Panc1 (cell line): ENCODE measurements around the gene GBF1. TPM values are rescaled to one million over a fixed set of nuclear protein-coding genes. Genes with fewer than 3 reads are reported as not detected.

Experiments
- ATAC-seq: fragments of 200-7000 bp; cut with Tn5 transposase; 2 replicates; pipeline ENCODE4 v1.9.1; 2020; ENCODE audit warnings: mild to moderate bottlenecking, moderate library complexity
- BruUV-seq: library from RNA; stranded (reverse); fragments of 400-500 nt; replicated peaks from 2 replicates; lab custom pipeline; 2021; lab: Mats Ljungman, UMichigan
- CTCF ChIA-PET: fragments of 300-600 bp; sonication (Branson Sonifier 250); formaldehyde crosslinking; loops from one replicate; lab custom pipeline; 2022; ENCODE audit warnings: antibody characterized with exemption; lab: Charles Lee
- POLR2A ChIA-PET: fragments of 300-600 bp; sonication (Branson Sonifier 250); formaldehyde crosslinking; loops from one replicate; lab custom pipeline; 2022; ENCODE audit warnings: antibody characterized with exemption; lab: Charles Lee
- DNase-seq: peaks from one replicate; pipeline ENCODE4 v3.0.0-alpha.2; 2010; ENCODE audit warnings: low read depth, low spot score
- H3K27ac ChIP-seq: 2 replicates; pipeline ENCODE4 v1.5.1; 2011; ENCODE audit warnings: mild to moderate bottlenecking, low read length, inconsistent platforms
- H3K27me3 ChIP-seq: fragments of 200-500 bp; sonication (Bioruptor generic); 2 replicates; pipeline ENCODE4 v1.6.0; 2014; ENCODE audit warnings: low read length, inconsistent platforms; ENCODE audit not compliant: control insufficient read depth, insufficient read depth
- H3K36me3 ChIP-seq: fragments of 200-500 bp; sonication (Bioruptor generic); 2 replicates; pipeline ENCODE4 v1.5.1; 2014; ENCODE audit warnings: inconsistent platforms, mild to moderate bottlenecking, low read length, moderate library complexity; ENCODE audit not compliant: control insufficient read depth, insufficient read depth
- H3K4me1 ChIP-seq: 2 replicates; pipeline ENCODE4 v1.5.1; 2011; ENCODE audit warnings: inconsistent platforms, mild to moderate bottlenecking, low read length, moderate library complexity; ENCODE audit not compliant: control insufficient read depth, insufficient read depth
- H3K4me3 ChIP-seq, 2 experiments: 2 replicates each; pipeline ENCODE4 v1.5.1; 2011 to 2012; ENCODE audit warnings: low read depth in 2 of 2, low read length in 2 of 2, mild to moderate bottlenecking in 2 of 2, inconsistent platforms in 1 of 2, moderate library complexity in 1 of 2
- H3K9me3 ChIP-seq: fragments of 200-500 bp; sonication (Bioruptor generic); 2 replicates; pipeline ENCODE4 v1.5.1; 2014; ENCODE audit warnings: low read depth, mild to moderate bottlenecking, inconsistent platforms, low read length, moderate library complexity; ENCODE audit not compliant: control insufficient read depth, insufficient read depth
- POLR2AphosphoS5 ChIP-seq: IDR thresholded peaks from 2 replicates; pipeline ENCODE4 v1.6.1; 2012; ENCODE audit warnings: mild to moderate bottlenecking, low read depth, low read length, moderate library complexity
- SIN3A ChIP-seq: IDR thresholded peaks from 2 replicates; pipeline ENCODE4 v1.6.1; 2012; ENCODE audit warnings: low read depth, mild to moderate bottlenecking, low read length, moderate library complexity, borderline replicate concordance; ENCODE audit not compliant: insufficient read depth
- TCF7L2 ChIP-seq: IDR thresholded peaks from 2 replicates; pipeline ENCODE4 v1.6.1; 2011; ENCODE audit warnings: mild to moderate bottlenecking, low read depth, low read length, inconsistent platforms
- in situ Hi-C: cut with HindIII; loops from 2 replicates; pipeline ENCODE4 v1.10.0; 2016; ENCODE audit warnings: low sequenced_read_pairs, low pct_unique_long_range_greater_than_20kb
- intact Hi-C: fragments of 100-400 bp; cut with micrococcal nuclease; formaldehyde crosslinking; loops from one replicate; pipeline ENCODE4 v1.10.0; 2022; ENCODE audit not compliant: unreplicated experiment
- total RNA-seq: library from RNA; stranded (reverse); gene quantifications from one replicate; pipeline ENCODE4 v1.2.1, GENCODE V29; 2021; ENCODE audit not compliant: unreplicated experiment
- TF ChIP-seq, protein P1 (sequence below), 2 experiments: IDR thresholded peaks; 2 replicates each; pipeline ENCODE4 v1.6.1; 2011 to 2012; ENCODE audit warnings: low read depth in 2 of 2, control low read depth in 1 of 2, low read length in 1 of 2, mild to moderate bottlenecking in 1 of 2, moderate library complexity in 1 of 2; ENCODE audit not compliant: insufficient read depth in 1 of 2
- TF ChIP-seq, protein P2 (sequence below): fragments of 450-650 bp; IDR thresholded peaks from 2 replicates; pipeline ENCODE4 v1.5.1; 2017; ENCODE audit warnings: mild to moderate bottlenecking

The GBF1 gene
- total RNA-seq, 1 experiment from 2014 or later: 65.0 TPM

DNA sequence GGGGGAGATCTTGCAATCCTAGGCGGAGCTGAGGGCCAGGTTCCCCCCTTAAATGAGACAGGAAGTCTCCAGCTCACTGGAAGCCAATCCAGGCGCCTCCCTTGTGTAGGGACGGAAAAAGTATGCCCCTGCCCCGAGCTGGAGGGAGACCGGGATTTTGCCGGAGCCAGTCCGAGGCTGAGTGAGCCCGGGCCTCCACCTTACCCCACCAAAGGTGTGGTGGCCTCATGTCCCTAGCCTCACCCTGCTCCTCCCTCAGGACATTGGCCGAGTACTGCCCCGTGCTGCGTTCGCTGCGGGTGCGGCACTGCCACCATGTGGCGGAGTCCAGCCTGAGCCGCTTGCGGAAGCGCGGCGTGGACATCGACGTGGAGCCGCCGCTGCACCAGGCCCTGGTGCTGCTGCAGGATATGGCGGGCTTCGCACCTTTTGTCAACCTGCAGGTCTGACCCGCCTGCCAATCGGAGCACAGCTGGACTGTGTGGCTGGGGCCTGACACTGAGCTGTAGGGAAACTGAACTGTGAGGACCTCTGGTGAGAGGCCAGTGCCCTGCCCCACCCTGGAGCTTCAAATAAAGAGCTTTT is 177.3 kb downstream of the GBF1 start:
- POLR2A ChIA-PET: interaction anchor here (0.6 kb wide), 3 partner anchors 12 to 82 kb away, joined by 3 to 10 read pairs (median 3); no protein-coding TSS in a partner anchor

DNA sequence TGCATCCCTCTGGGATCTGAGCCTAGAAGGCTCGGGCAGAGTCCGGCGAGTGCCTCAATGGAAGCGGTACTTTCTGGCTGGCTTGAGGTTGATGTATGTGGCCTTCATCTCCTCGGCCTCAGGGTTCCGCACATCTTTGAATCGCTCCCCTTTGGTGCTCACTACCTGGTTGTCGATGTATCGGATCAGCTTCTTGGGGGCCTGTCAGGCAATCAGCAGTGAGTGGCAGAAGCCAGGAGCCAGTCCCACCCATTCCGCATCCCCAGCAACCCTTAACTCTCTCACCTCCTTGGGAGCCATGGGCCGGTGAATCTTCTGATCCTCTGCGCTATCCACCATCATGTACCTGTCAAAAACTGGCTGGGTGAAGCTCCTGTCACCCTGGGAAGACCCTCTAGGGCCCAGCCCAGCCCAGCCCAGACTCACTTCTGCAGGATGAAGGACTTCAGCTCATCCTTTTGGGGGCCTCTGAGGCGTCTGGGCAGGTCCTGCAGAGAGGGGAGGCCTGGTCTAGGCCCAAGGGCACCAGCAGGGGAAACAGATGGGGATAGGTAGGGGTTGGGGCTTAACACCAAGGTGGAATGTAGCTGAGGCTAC is 178.1 kb downstream of the GBF1 start:
- in situ Hi-C loops: no loop called here
- no TSS peak for BruUV-seq
- ChIA-PET POLR2A (interaction anchor here (0.6 kb wide), 1 partner anchor 100 kb away, joined by 9 read pairs; no protein-coding TSS in a partner anchor), CTCF (interaction anchor here (0.8 to 2.2 kb wide), 7 partner anchors 9 to 255 kb away, joined by 3 to 16 read pairs (median 6); partner anchors contain the start of gene CUEDC2)
- Histone ChIP-seq H3K4me3 (no peak overlapping the region), H3K9me3 (no peaks in the 10 kb centered on the region), H3K4me1 (peaks cover 11% of the 10 kb centered on the region), H3K27me3 (no peaks in the 10 kb centered on the region), H3K27ac (no peak overlapping the region; the same call in 1 of the 2 replicates), H3K36me3 (peaks cover 9% of the 10 kb centered on the region; the same call in 1 of the 2 replicates)
- no peak for DNase-seq
- TF ChIP-seq POLR2AphosphoS5 (no peak), TCF7L2 (no peak), SIN3A (no peak)
- TF ChIP-seq, protein P1, sequence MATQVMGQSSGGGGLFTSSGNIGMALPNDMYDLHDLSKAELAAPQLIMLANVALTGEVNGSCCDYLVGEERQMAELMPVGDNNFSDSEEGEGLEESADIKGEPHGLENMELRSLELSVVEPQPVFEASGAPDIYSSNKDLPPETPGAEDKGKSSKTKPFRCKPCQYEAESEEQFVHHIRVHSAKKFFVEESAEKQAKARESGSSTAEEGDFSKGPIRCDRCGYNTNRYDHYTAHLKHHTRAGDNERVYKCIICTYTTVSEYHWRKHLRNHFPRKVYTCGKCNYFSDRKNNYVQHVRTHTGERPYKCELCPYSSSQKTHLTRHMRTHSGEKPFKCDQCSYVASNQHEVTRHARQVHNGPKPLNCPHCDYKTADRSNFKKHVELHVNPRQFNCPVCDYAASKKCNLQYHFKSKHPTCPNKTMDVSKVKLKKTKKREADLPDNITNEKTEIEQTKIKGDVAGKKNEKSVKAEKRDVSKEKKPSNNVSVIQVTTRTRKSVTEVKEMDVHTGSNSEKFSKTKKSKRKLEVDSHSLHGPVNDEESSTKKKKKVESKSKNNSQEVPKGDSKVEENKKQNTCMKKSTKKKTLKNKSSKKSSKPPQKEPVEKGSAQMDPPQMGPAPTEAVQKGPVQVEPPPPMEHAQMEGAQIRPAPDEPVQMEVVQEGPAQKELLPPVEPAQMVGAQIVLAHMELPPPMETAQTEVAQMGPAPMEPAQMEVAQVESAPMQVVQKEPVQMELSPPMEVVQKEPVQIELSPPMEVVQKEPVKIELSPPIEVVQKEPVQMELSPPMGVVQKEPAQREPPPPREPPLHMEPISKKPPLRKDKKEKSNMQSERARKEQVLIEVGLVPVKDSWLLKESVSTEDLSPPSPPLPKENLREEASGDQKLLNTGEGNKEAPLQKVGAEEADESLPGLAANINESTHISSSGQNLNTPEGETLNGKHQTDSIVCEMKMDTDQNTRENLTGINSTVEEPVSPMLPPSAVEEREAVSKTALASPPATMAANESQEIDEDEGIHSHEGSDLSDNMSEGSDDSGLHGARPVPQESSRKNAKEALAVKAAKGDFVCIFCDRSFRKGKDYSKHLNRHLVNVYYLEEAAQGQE (IDR thresholded peaks at IDR 0.05; ENCODE audit: insufficient read depth in 1 of 2, low read depth in 2 of 2, low read length in 1 of 2): no peak
- TF ChIP-seq, protein P2, sequence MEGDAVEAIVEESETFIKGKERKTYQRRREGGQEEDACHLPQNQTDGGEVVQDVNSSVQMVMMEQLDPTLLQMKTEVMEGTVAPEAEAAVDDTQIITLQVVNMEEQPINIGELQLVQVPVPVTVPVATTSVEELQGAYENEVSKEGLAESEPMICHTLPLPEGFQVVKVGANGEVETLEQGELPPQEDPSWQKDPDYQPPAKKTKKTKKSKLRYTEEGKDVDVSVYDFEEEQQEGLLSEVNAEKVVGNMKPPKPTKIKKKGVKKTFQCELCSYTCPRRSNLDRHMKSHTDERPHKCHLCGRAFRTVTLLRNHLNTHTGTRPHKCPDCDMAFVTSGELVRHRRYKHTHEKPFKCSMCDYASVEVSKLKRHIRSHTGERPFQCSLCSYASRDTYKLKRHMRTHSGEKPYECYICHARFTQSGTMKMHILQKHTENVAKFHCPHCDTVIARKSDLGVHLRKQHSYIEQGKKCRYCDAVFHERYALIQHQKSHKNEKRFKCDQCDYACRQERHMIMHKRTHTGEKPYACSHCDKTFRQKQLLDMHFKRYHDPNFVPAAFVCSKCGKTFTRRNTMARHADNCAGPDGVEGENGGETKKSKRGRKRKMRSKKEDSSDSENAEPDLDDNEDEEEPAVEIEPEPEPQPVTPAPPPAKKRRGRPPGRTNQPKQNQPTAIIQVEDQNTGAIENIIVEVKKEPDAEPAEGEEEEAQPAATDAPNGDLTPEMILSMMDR: no peak
- intact Hi-C loops: no loop called here
- ATAC-seq: no peak

More for the DNA sequence above, 177.3 kb downstream of the GBF1 start:
- no TSS peak for BruUV-seq
- peaks cover 9% of the 10 kb centered on the region; the same call in 1 of the 2 replicates for H3K36me3 ChIP-seq
- peak; percentile 55 for DNase-seq
- H3K4me3 ChIP-seq: peak overlapping the region; percentile 91 to 94
- ATAC-seq: peak; percentile 74
- in situ Hi-C loops (no loop called here), intact Hi-C loops (no loop called here)
- H3K4me1 ChIP-seq: peaks cover 11% of the 10 kb centered on the region
- H3K9me3 ChIP-seq: no peaks in the 10 kb centered on the region
- CTCF ChIA-PET: interaction anchor here (0.8 to 2.2 kb wide), 7 partner anchors 10 to 254 kb away, joined by 3 to 16 read pairs (median 6); partner anchors contain the start of gene CUEDC2
- no peaks in the 10 kb centered on the region for H3K27me3 ChIP-seq
- peak overlapping the region; percentile 98 for H3K27ac ChIP-seq
- TF ChIP-seq SIN3A: no peak
- TF ChIP-seq, protein P1 (IDR thresholded peaks at IDR 0.05; ENCODE audit: insufficient read depth in 1 of 2, low read depth in 2 of 2, low read length in 1 of 2): peak in 1 of 2 experiments; percentile 81; a peak in 2 of 4 replicates
- peak; percentile 56; the same call in 1 of the 2 replicates for TF ChIP-seq POLR2AphosphoS5
- no peak for TF ChIP-seq TCF7L2
- TF ChIP-seq, protein P2: peak; percentile 98
